ENCODE data around the gene CASP6. TPM values are rescaled to one million over a fixed set of nuclear protein-coding genes. Genes with fewer than 3 reads are reported as not detected.

The CASP6 gene
- total RNA-seq, 1 donor from 2014 or later = 7.0 TPM

DNA sequence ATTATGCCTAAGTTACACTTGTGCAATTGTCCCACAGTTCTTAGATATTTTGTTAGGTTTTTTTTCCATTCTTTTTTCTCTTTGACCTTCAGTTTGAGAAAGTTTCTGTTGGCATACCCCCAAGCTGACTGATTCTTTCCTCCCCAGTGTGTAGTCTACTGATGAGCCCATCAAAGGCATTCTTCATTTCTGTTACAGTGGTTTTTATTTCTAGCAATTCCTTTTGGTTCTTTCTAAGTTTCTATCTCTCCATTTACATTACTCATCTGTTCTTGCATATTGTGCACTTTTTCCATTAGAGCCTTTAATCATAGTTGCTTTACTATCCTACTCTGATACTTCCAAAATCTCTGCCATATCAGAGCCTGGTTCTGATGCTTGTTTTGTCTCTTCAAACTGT lies 31.9 kb downstream of the CASP6 start:
- Mint-ChIP-seq H3K27me3 (no peaks in the 10 kb centered on the region), H3K4me3 (no peak overlapping the region), H3K9me3 (peaks cover 9% of the 10 kb centered on the region), H3K27ac (no peak overlapping the region), H3K4me1 (peaks cover 2% of the 10 kb centered on the region), H3K36me3 (ENCODE audit: low read depth) (peaks cover 47% of the 10 kb centered on the region)
- ChIA-PET CTCF (no interaction called here), POLR2A (no interaction called here)
- ATAC-seq (ENCODE audit: low read depth) (no peak), DNase-seq (no peak)
- intact Hi-C loops (cut with micrococcal nuclease) = no loop called here
- TF ChIP-seq, protein P1, sequence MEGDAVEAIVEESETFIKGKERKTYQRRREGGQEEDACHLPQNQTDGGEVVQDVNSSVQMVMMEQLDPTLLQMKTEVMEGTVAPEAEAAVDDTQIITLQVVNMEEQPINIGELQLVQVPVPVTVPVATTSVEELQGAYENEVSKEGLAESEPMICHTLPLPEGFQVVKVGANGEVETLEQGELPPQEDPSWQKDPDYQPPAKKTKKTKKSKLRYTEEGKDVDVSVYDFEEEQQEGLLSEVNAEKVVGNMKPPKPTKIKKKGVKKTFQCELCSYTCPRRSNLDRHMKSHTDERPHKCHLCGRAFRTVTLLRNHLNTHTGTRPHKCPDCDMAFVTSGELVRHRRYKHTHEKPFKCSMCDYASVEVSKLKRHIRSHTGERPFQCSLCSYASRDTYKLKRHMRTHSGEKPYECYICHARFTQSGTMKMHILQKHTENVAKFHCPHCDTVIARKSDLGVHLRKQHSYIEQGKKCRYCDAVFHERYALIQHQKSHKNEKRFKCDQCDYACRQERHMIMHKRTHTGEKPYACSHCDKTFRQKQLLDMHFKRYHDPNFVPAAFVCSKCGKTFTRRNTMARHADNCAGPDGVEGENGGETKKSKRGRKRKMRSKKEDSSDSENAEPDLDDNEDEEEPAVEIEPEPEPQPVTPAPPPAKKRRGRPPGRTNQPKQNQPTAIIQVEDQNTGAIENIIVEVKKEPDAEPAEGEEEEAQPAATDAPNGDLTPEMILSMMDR (IDR thresholded peaks at IDR 0.05) = no peak

DNA sequence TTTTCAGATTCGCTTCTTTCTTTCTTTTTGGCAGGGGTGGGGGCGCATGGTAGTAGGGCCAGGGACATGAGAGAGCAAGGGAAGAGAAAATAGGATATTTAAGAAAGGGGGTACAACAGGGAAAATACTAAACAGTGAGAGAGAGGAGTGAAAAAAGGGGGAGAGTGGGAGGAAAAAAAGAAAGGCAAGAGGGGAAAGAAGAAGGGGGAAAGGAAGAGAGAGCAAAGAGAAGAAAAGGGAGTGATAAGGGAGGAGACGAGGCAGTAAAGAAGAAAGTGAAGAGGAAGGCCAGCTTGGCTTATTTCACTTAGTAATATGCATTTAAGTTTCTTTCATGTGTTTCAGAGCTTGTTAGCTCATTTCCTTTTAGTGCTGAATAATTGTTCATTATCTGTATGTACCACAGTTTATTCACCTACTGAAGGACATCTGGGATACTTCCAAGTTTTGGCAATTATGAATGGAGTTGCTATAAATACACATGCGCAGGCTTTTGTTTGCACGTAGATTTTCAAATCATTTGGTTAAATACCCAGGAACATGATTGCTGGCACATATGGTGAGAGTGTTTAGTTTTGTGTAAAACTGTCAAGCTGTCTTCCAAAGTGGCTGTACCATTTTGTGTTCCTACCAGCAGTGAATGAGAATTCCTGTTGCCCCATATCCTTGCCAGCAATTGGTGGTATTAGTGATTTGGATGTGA lies 37.3 kb downstream of the CASP6 start:
- no peaks in the 10 kb centered on the region for H3K4me1 Mint-ChIP-seq
- H3K9me3 Mint-ChIP-seq = peaks cover 3% of the 10 kb centered on the region
- H3K36me3 Mint-ChIP-seq (ENCODE audit: low read depth) = peaks cover 68% of the 10 kb centered on the region
- TF ChIP-seq, protein P1 (IDR thresholded peaks at IDR 0.05) = no peak
- H3K27ac Mint-ChIP-seq = no peak overlapping the region
- DNase-seq (no peak), ATAC-seq (ENCODE audit: low read depth) (no peak)
- CTCF ChIA-PET = no interaction called here
- POLR2A ChIA-PET = no interaction called here
- H3K4me3 Mint-ChIP-seq = no peak overlapping the region
- H3K27me3 Mint-ChIP-seq = no peaks in the 10 kb centered on the region
- intact Hi-C loops (cut with micrococcal nuclease) = no loop called here

DNA sequence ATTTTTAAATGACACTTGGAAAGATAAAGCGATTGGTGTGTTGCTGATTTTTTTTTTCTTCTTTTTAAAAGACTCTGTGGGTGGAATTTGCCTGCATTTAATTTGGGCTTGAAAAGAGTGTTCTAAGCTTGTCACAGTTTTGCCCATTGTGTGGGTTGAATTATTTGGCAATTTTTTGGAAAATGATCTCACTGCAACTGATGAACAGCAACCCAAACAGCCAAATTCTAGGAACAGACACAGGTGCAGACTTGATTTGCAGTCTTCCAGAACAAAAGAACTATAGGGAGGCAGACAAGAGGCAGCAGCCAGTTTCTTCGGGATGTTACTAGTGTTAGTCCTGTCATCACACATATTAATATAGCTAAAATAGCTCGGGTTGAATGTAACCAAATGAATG lies 40.5 kb downstream of the CASP6 start:
- Mint-ChIP-seq H3K4me1 (no peaks in the 10 kb centered on the region), H3K36me3 (ENCODE audit: low read depth) (peaks cover 64% of the 10 kb centered on the region), H3K27me3 (no peaks in the 10 kb centered on the region), H3K4me3 (no peak overlapping the region), H3K27ac (no peak overlapping the region), H3K9me3 (no peaks in the 10 kb centered on the region)
- POLR2A ChIA-PET = no interaction called here
- CTCF ChIA-PET = interaction anchor here (1.3 kb wide), 1 partner anchor 230 kb away, joined by 3 read pairs; the partner anchor contains the start of gene SEC24B
- ATAC-seq (ENCODE audit: low read depth) = no peak
- TF ChIP-seq, protein P1 (IDR thresholded peaks at IDR 0.05) = no peak
- intact Hi-C loops (cut with micrococcal nuclease) = no loop called here
- DNase-seq = no peak

DNA sequence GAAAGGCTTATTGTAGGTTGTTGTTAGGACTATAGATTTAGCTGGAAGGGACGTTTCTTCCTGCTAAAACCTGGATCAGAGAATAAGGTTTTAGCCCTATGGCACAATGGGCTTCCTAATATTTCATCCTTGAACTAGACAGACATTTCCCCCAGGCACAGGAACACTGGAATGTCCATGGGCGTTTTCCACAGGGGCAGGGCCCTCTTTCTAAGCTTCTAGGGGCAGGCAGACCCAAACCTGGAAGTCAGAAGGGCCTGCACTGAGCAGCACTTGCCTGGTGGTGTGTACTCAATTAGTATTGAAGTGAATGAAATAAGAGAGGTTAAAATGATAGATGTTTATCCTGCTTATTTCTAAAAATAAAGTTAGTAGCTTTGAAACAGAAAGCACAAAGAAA lies 41.1 kb downstream of the CASP6 start:
- H3K9me3 Mint-ChIP-seq = no peaks in the 10 kb centered on the region
- TF ChIP-seq, protein P1 (IDR thresholded peaks at IDR 0.05) = no peak
- ATAC-seq (ENCODE audit: low read depth) (no peak), DNase-seq (no peak)
- CTCF ChIA-PET = no interaction called here
- no peak overlapping the region for H3K4me3 Mint-ChIP-seq
- no peaks in the 10 kb centered on the region for H3K4me1 Mint-ChIP-seq
- no peak overlapping the region for H3K27ac Mint-ChIP-seq
- intact Hi-C loops (cut with micrococcal nuclease) = no loop called here
- peaks cover 66% of the 10 kb centered on the region for H3K36me3 Mint-ChIP-seq (ENCODE audit: low read depth)
- POLR2A ChIA-PET = no interaction called here
- H3K27me3 Mint-ChIP-seq = no peaks in the 10 kb centered on the region

DNA sequence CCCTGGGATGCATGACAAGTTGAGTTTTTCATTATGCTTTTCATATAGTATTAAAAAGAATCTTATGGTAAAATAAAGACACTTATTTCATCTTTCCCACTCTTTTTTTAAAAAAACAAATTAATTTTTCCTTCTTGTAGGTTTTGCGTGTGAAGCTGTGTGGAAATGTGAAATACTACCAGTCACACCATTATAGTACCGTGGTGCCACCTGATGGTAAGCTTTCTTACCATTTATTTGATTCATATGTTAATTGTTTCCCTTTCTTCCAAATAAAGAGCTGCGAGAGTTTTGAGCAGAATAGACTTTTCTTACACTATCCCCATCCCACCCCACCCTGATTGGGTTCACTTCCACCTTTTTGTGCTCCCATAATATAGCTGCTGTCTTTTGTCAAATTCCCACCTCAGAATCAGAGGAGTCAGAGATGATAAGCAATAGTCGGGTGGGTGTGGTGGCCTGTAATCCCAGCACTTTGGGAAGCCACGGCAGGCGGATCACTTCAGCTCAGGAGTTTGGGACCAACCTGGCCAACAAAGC lies 44.3 kb downstream of the CASP6 start:
- ATAC-seq (ENCODE audit: low read depth) (no peak), DNase-seq (no peak)
- Mint-ChIP-seq H3K9me3 (no peaks in the 10 kb centered on the region), H3K36me3 (ENCODE audit: low read depth) (peaks cover 47% of the 10 kb centered on the region), H3K4me3 (no peak overlapping the region), H3K4me1 (peaks cover 6% of the 10 kb centered on the region), H3K27me3 (no peaks in the 10 kb centered on the region), H3K27ac (no peak overlapping the region)
- ChIA-PET CTCF (interaction anchor here (0.7 to 1.1 kb wide), 2 partner anchors 191 to 226 kb away, joined by 3 to 4 read pairs; partner anchors contain the start of gene SEC24B), POLR2A (no interaction called here)
- intact Hi-C loops (cut with micrococcal nuclease) = loop anchor here (1.0 kb wide), 1 partner anchor 237 kb away; no protein-coding TSS in a partner anchor
- TF ChIP-seq, protein P1 (IDR thresholded peaks at IDR 0.05) = no peak

All from activated B cell treated with CpG ODN at 0.5 μM for 24 hours (primary cell).